SK-N-MC (cell line): ENCODE data around the gene DMBX1.

Experiments
- DNase-seq: peaks from one replicate; pipeline ENCODE4 v3.0.0-alpha.2; 2011; ENCODE audit warnings: low read depth, low spot score
- H3K27ac ChIP-seq: fragments of 200-600 bp; sonication (generic); 2 replicates; pipeline ENCODE4 v1.5.1; 2016; ENCODE audit warnings: mixed run types
- H3K36me3 ChIP-seq: fragments of 200-600 bp; sonication (generic); 2 replicates; pipeline ENCODE4 v1.6.1; 2017; ENCODE audit warnings: antibody characterized with exemption, low read length, mixed read lengths; ENCODE audit not compliant: insufficient read depth
- H3K4me3 ChIP-seq: fragments of 200-600 bp; sonication (generic); 2 replicates; pipeline ENCODE4 v1.5.1; 2016
- H3K9ac ChIP-seq: fragments of 200-600 bp; sonication (generic); 2 replicates; pipeline ENCODE4 v1.8.0; 2017; ENCODE audit warnings: mixed run types, mixed read lengths; ENCODE audit not compliant: insufficient read length
- H3K9me3 ChIP-seq: fragments of 200-600 bp; sonication (generic); 2 replicates; pipeline ENCODE4 v1.6.1; 2017; ENCODE audit warnings: low read depth, mild to moderate bottlenecking, antibody characterized with exemption, low read length, moderate library complexity, mixed read lengths
- EZH2 ChIP-seq: fragments of 200-600 bp; sonication (generic); IDR thresholded peaks from one replicate; pipeline ENCODE4 v1.6.1; 2017; ENCODE audit warnings: antibody characterized with exemption
- FOXP2 ChIP-seq: optimal IDR thresholded peaks from 2 replicates; pipeline ENCODE3; 2011; ENCODE audit warnings: mild to moderate bottlenecking, moderate library complexity; ENCODE audit not compliant: insufficient read depth; ENCODE audit errors: extremely low read length, control extremely low read depth
- POLR2AphosphoS5 ChIP-seq: IDR thresholded peaks from 2 replicates; pipeline ENCODE4 v1.6.1; 2012; ENCODE audit warnings: mild to moderate bottlenecking, low read depth, low read length, borderline replicate concordance

DMBX1 gene

GRCh38 chr1:46474570-46474969, 15.1 kb upstream of the DMBX1 start:
- TF ChIP-seq EZH2, result no peak
- no peak for TF ChIP-seq POLR2AphosphoS5
- TF ChIP-seq FOXP2, result no peak
- Histone ChIP-seq H3K36me3 (no peaks in the 10 kb centered on the region), H3K4me3 (no peak overlapping the region), H3K27ac (no peak overlapping the region), H3K9me3 (no peaks in the 10 kb centered on the region), H3K9ac (no peak overlapping the region)
- no peak for DNase-seq

- no peak for DNase-seq
- H3K4me3 ChIP-seq, result no peak overlapping the region
- H3K9me3 ChIP-seq, result no peaks in the 10 kb centered on the region
- no peak overlapping the region for H3K9ac ChIP-seq
- H3K27ac ChIP-seq, result no peak overlapping the region
- no peaks in the 10 kb centered on the region for H3K36me3 ChIP-seq
- TF ChIP-seq POLR2AphosphoS5 (no peak), FOXP2 (no peak), EZH2 (no peak)
Observed at GRCh38 chr1:46476673-46477072, 13.0 kb upstream of the DMBX1 start.

- Histone ChIP-seq H3K36me3 (no peaks in the 10 kb centered on the region), H3K9me3 (no peaks in the 10 kb centered on the region), H3K4me3 (no peak overlapping the region), H3K27ac (no peak overlapping the region), H3K9ac (no peak overlapping the region)
- DNase-seq, result no peak
- no peak for TF ChIP-seq POLR2AphosphoS5
- TF ChIP-seq FOXP2, result no peak
- TF ChIP-seq EZH2, result no peak
Observed at GRCh38 chr1:46477153-46477929, 12.3 kb upstream of the DMBX1 start.

- Histone ChIP-seq H3K9me3 (no peaks in the 10 kb centered on the region), H3K27ac (no peak overlapping the region), H3K9ac (no peak overlapping the region), H3K36me3 (no peaks in the 10 kb centered on the region), H3K4me3 (no peak overlapping the region)
- no peak for DNase-seq
- TF ChIP-seq EZH2 (no peak), POLR2AphosphoS5 (no peak), FOXP2 (no peak)
Observed at GRCh38 chr1:46478721-46479485, 10.7 kb upstream of the DMBX1 start.

GRCh38 chr1:46479744-46480350, 9.8 kb upstream of the DMBX1 start:
- no peak for TF ChIP-seq FOXP2
- no peak for TF ChIP-seq POLR2AphosphoS5
- no peak for TF ChIP-seq EZH2

GRCh38 chr1:46480959-46481646, 8.5 kb upstream of the DMBX1 start:
- H3K4me3 ChIP-seq, result no peak overlapping the region
- no peaks in the 10 kb centered on the region for H3K36me3 ChIP-seq
- DNase-seq, result no peak
- H3K27ac ChIP-seq, result no peak overlapping the region
- no peak overlapping the region for H3K9ac ChIP-seq
- no peaks in the 10 kb centered on the region for H3K9me3 ChIP-seq
- TF ChIP-seq POLR2AphosphoS5 (no peak), EZH2 (no peak), FOXP2 (no peak)

More at GRCh38 chr1:46479744-46480350, 9.8 kb upstream of the DMBX1 start:
- DNase-seq, result no peak
- Histone ChIP-seq H3K4me3 (no peak overlapping the region), H3K27ac (no peak overlapping the region), H3K36me3 (no peaks in the 10 kb centered on the region), H3K9ac (no peak overlapping the region), H3K9me3 (no peaks in the 10 kb centered on the region)

- no peak for DNase-seq
- Histone ChIP-seq H3K4me3 (no peak overlapping the region), H3K27ac (no peak overlapping the region), H3K36me3 (no peaks in the 10 kb centered on the region), H3K9ac (no peak overlapping the region), H3K9me3 (no peaks in the 10 kb centered on the region)
- TF ChIP-seq EZH2 (no peak), POLR2AphosphoS5 (no peak), FOXP2 (no peak)
Observed at GRCh38 chr1:46481961-46482360, 7.7 kb upstream of the DMBX1 start.

GRCh38 chr1:46483589-46483988, 6.0 kb upstream of the DMBX1 start:
- Histone ChIP-seq H3K4me3 (no peak overlapping the region), H3K36me3 (no peaks in the 10 kb centered on the region), H3K9ac (no peak overlapping the region), H3K9me3 (no peaks in the 10 kb centered on the region), H3K27ac (no peak overlapping the region)
- no peak for TF ChIP-seq EZH2
- TF ChIP-seq FOXP2, result no peak
- no peak for TF ChIP-seq POLR2AphosphoS5
- DNase-seq, result no peak
